Measurements from ENCODE around the gene CT83.

CT83 gene, protein sequence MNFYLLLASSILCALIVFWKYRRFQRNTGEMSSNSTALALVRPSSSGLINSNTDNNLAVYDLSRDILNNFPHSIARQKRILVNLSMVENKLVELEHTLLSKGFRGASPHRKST

DNA sequence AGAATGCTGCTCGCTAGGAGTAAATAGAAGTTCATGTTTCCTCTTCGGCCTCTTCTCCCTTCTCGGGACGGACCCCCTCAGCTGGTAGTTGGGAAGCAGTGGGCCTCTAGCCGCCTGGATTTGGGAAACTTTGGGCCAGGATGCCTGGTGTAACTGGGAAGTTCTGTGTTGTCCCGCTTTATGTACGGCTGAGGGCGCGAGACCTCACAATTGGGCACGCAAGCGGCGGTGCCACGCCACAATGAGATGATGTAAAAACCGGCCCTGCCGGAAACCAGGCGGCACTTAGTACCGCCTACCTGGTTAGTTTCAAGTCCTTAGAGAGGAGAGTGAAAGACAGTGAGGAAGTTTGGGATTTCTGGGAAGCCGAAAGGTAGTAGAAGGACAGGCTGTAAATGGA is at the start of gene CT83:
Gene CT83, minus strand, starts transcription at position 155 of the 400 bp plus-strand sequence. Its CDS starts 120 bp downstream, at position 35.
- H3K36me3 Mint-ChIP-seq (ENCODE audit: insufficient read depth): no peaks in the 10 kb centered on the region
- H3K27ac Mint-ChIP-seq (ENCODE audit: low read depth): no peak within 1 kb of the TSS
- no peaks in the 10 kb centered on the region for H3K27me3 Mint-ChIP-seq
- ATAC-seq (replicated peaks; ENCODE audit: extremely low read depth, poor library complexity, severe bottlenecking) (no peak), DNase-seq (ENCODE audit: low spot score in 2 of 2) (no peak)
- H3K9me3 Mint-ChIP-seq: peaks cover 11% of the 10 kb centered on the region
- no peaks in the 10 kb centered on the region for H3K4me1 Mint-ChIP-seq
- no peak within 1 kb of the TSS for H3K4me3 Mint-ChIP-seq

DNA sequence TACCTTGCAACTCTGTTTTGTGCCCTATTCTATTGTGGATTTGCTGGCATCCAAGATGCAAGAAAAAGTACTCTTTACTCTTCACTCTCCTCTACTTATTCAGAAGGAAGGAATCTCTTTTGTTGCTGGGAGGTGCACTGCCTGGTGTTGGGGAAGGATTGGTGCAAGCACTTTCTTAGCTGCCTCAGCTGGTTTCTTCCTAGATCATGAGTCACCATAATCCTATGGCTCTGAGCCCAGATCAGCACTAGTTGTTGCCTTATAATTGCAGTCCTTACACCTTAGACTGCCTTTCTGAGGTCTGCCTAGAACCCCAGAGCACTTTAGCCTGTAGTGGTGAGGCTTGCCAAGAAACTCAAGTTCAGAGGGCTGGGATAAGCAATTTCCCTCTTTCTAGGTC is 37.0 kb upstream of the CT83 start:
- H3K4me1 Mint-ChIP-seq: no peaks in the 10 kb centered on the region
- H3K4me3 Mint-ChIP-seq: no peak overlapping the region
- DNase-seq (ENCODE audit: low spot score in 2 of 2): no peak
- H3K27me3 Mint-ChIP-seq: no peaks in the 10 kb centered on the region
- H3K27ac Mint-ChIP-seq (ENCODE audit: low read depth): no peak overlapping the region
- H3K9me3 Mint-ChIP-seq: peaks cover 5% of the 10 kb centered on the region
- ATAC-seq (replicated peaks; ENCODE audit: extremely low read depth, poor library complexity, severe bottlenecking): no peak
- H3K36me3 Mint-ChIP-seq (ENCODE audit: insufficient read depth): no peaks in the 10 kb centered on the region

DNA sequence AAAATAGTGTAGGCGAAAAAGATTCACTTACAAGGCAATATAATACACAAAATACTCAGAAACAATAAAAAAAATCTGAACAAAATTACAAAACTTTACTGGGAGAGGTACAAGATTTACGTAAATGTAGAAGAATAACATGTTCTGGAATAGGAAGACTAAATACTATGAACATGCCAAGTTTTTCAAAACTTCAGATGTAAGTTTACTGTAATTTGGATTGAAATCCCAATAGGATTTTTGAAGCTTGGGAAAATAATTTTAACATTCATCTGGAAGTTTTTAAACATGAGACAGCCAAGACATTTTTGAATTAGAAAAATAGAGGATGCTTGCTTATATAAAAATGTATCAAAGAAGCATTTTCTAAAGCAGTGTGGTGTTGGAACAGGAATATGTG is 30.5 kb upstream of the CT83 start:
- H3K4me1 Mint-ChIP-seq: no peaks in the 10 kb centered on the region
- no peak for ATAC-seq (replicated peaks; ENCODE audit: extremely low read depth, poor library complexity, severe bottlenecking)
- no peaks in the 10 kb centered on the region for H3K9me3 Mint-ChIP-seq
- no peaks in the 10 kb centered on the region for H3K27me3 Mint-ChIP-seq
- H3K27ac Mint-ChIP-seq (ENCODE audit: low read depth): no peak overlapping the region
- H3K4me3 Mint-ChIP-seq: no peak overlapping the region
- DNase-seq (ENCODE audit: low spot score in 2 of 2): no peak
- H3K36me3 Mint-ChIP-seq (ENCODE audit: insufficient read depth): no peaks in the 10 kb centered on the region

DNA sequence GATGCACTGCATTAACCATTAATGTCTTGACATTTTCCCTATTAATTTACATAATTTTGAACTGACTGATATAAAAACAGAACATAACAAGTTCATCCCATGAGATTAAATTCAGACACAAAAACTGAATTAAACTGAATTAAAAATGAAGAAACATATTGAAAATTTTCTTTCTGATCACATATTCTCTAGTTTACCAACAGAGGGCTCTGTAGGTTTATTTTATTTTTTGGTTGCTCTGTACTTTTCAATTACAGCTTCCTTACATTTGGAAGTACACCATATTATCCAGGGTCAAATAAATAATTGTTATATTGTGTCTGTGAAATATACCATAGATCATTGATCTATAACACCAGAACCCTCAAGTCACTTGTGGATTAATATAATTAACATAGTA is 27.3 kb upstream of the CT83 start:
- Mint-ChIP-seq H3K9me3 (no peaks in the 10 kb centered on the region), H3K36me3 (ENCODE audit: insufficient read depth) (no peaks in the 10 kb centered on the region), H3K4me3 (no peak overlapping the region), H3K27me3 (no peaks in the 10 kb centered on the region), H3K4me1 (no peaks in the 10 kb centered on the region), H3K27ac (ENCODE audit: low read depth) (no peak overlapping the region)
- no peak for DNase-seq (ENCODE audit: low spot score in 2 of 2)
- ATAC-seq (replicated peaks; ENCODE audit: extremely low read depth, poor library complexity, severe bottlenecking): no peak

DNA sequence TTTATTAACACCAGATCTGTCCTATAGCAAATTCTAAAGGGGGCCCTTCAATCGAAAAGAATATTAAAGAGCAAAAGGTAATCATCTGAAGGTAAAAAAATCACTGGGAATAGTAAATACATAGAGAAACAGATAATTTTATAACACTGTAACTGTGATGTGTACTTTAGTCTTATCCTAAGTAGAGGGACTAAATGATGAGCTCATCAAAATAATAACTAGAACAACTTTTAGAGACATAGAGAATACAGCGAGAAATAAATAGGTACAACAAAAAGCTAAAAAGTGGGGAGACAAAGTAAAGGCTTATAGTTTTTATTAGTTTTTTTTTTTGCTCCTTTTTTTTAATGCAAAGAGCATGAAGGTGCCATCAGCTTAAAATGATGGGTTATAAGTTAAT is 17.3 kb upstream of the CT83 start:
- DNase-seq (ENCODE audit: low spot score in 2 of 2): no peak
- Mint-ChIP-seq H3K27ac (ENCODE audit: low read depth) (no peak overlapping the region), H3K4me3 (no peak overlapping the region), H3K27me3 (no peaks in the 10 kb centered on the region), H3K9me3 (peaks cover 19% of the 10 kb centered on the region), H3K4me1 (no peaks in the 10 kb centered on the region), H3K36me3 (ENCODE audit: insufficient read depth) (no peaks in the 10 kb centered on the region)
- no peak for ATAC-seq (replicated peaks; ENCODE audit: extremely low read depth, poor library complexity, severe bottlenecking)

DNA sequence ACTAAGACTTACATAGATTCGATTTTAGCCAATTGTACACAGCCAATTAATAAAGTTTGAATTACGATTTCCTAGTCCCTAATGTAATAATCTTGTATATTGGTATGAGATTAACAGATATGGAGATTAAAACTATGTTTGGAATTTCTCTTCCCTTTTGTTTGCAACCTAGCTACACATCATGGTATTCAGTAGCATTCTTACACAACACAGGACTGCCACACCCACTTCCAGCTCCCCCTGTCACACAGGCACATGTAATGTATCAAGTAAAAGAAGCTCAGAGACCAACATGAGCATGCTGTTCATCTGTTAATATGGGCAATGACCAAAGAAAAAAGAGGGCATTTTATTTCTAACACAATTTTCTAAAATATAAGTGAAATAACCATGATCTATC is 13.6 kb downstream of the CT83 start:
- Mint-ChIP-seq H3K36me3 (ENCODE audit: insufficient read depth) (no peaks in the 10 kb centered on the region), H3K4me1 (no peaks in the 10 kb centered on the region), H3K9me3 (peaks cover 2% of the 10 kb centered on the region), H3K4me3 (no peak overlapping the region), H3K27ac (ENCODE audit: low read depth) (no peak overlapping the region), H3K27me3 (no peaks in the 10 kb centered on the region)
- no peak for ATAC-seq (replicated peaks; ENCODE audit: extremely low read depth, poor library complexity, severe bottlenecking)
- no peak for DNase-seq (ENCODE audit: low spot score in 2 of 2)

DNA sequence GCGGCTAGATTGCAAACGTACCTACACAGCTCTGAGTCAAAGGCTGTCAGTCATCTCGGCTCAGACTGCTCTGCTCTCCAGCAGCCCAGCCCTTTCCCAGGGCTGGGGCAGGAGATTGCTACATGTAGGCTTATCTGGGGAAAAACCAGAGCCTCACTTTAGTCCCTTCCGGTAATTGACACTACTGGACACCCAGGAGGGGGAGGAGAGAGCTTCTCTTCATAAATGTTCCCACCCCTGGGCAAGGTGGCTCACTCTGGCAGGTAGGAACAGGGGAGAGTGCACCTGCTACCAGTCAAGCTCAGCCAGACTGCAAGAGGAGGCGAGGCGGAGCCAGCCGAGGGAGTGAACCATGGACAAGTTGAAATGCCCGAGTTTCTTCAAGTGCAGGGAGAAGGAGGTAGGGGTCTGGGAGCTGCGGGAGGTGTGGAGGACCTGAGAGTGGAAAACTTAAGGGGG is 26.4 kb downstream of the CT83 start, which contains the start of gene SLC6A14:
Gene SLC6A14, plus strand, starts transcription at position 249 of the 459 bp plus-strand sequence. Its CDS starts 104 bp downstream, at position 353.
- H3K27ac Mint-ChIP-seq (ENCODE audit: low read depth): no peak within 1 kb of the TSS
- H3K4me1 Mint-ChIP-seq: no peaks in the 10 kb centered on the region
- H3K4me3 Mint-ChIP-seq: no peak within 1 kb of the TSS
- DNase-seq (ENCODE audit: low spot score in 2 of 2): no peak
- no peaks in the 10 kb centered on the region for H3K27me3 Mint-ChIP-seq
- peaks cover 8% of the 10 kb centered on the region for H3K9me3 Mint-ChIP-seq
- no peaks in the 10 kb centered on the region for H3K36me3 Mint-ChIP-seq (ENCODE audit: insufficient read depth)
- ATAC-seq (replicated peaks; ENCODE audit: extremely low read depth, poor library complexity, severe bottlenecking): no peak

DNA sequence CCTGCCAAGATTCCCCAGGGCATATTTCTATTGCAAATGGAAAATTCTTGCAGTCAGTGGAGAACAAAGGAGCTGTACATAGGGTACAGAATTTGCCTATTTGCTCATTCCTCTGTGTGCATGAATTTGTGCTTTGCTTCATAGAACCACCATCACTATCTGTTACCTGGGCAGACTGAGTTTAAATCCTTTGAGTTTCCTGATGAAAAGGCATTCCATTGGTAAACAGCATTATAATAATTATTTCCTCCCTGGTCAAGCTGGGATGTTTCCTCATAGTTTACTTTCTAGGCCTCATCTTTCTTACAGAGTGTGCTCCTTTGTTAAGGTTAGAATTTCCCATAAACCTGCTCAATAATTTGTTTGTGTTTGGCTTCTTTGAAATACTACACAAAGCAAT is 27.2 kb downstream of the CT83 start:
- DNase-seq (ENCODE audit: low spot score in 2 of 2) (no peak), ATAC-seq (replicated peaks; ENCODE audit: extremely low read depth, poor library complexity, severe bottlenecking) (no peak)
- H3K36me3 Mint-ChIP-seq (ENCODE audit: insufficient read depth): no peaks in the 10 kb centered on the region
- no peak overlapping the region for H3K4me3 Mint-ChIP-seq
- H3K27ac Mint-ChIP-seq (ENCODE audit: low read depth): no peak overlapping the region
- no peaks in the 10 kb centered on the region for H3K4me1 Mint-ChIP-seq
- H3K27me3 Mint-ChIP-seq: no peaks in the 10 kb centered on the region
- peaks cover 8% of the 10 kb centered on the region for H3K9me3 Mint-ChIP-seq

DNA sequence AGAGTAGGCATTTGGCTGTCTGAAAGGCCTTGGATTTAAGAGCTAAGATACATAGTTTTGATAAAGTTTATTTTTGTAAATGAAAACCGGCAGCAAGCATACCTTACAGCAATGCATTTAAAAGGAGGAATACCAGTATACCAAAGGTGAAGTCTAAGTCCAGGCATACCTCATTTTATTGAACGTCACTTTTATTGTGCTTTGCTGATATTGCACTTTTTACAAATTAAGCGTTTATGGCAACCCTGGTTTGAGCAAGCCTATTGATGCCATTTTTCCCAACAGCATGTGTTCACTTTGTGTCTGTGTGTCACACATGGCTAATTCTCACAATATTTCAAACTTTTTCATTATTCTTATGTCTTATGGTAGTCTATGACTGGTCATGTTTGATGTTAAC is 34.8 kb downstream of the CT83 start:
- DNase-seq (ENCODE audit: low spot score in 2 of 2) (no peak), ATAC-seq (replicated peaks; ENCODE audit: extremely low read depth, poor library complexity, severe bottlenecking) (no peak)
- no peak overlapping the region for H3K4me3 Mint-ChIP-seq
- no peaks in the 10 kb centered on the region for H3K4me1 Mint-ChIP-seq
- H3K9me3 Mint-ChIP-seq: no peaks in the 10 kb centered on the region
- H3K36me3 Mint-ChIP-seq (ENCODE audit: insufficient read depth): peaks cover 3% of the 10 kb centered on the region
- no peaks in the 10 kb centered on the region for H3K27me3 Mint-ChIP-seq
- H3K27ac Mint-ChIP-seq (ENCODE audit: low read depth): no peak overlapping the region

DNA sequence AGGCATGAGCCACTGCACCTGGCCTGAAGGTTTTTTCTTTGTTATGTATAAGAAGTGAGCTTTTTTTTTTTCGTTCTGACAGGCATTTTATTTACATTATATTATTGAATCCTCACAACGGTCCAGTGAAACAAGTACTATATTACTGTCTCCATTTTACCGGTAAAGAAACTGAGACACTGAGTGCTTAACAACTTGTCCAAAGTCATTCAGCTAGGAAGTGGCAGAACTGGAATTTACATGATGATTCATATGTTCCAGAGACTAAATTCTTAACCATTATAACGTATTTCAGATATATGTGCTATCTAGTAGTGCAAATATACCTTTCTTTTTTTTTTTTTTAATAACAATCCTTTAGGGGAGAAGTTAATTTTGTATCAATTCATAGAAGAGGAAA is 44.8 kb downstream of the CT83 start:
- no peak overlapping the region for H3K27ac Mint-ChIP-seq (ENCODE audit: low read depth)
- H3K4me1 Mint-ChIP-seq: no peaks in the 10 kb centered on the region
- no peak for ATAC-seq (replicated peaks; ENCODE audit: extremely low read depth, poor library complexity, severe bottlenecking)
- no peak overlapping the region for H3K4me3 Mint-ChIP-seq
- no peaks in the 10 kb centered on the region for H3K27me3 Mint-ChIP-seq
- no peaks in the 10 kb centered on the region for H3K9me3 Mint-ChIP-seq
- no peaks in the 10 kb centered on the region for H3K36me3 Mint-ChIP-seq (ENCODE audit: insufficient read depth)
- DNase-seq (ENCODE audit: low spot score in 2 of 2): no peak

DNA sequence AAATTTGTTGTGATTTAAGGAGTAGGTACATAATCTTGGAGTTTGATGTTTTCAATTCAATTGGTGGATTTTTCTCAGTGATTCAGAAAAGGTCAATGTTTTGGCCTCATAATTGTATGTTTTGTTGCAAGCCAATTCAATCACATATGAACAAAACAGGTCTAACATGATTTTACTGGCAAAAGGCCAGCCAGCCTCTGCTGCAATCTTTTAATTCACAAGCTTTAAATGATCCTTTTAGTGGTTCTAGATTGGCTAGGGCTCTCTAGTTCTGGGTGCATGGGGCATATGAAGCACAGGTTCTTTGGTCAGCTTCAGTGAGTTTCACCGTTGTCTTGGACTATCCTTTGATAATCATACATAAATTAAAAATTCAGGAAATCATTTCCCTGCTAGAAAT is 45.6 kb downstream of the CT83 start:
- Mint-ChIP-seq H3K36me3 (ENCODE audit: insufficient read depth) (no peaks in the 10 kb centered on the region), H3K27ac (ENCODE audit: low read depth) (no peak overlapping the region), H3K27me3 (no peaks in the 10 kb centered on the region), H3K9me3 (no peaks in the 10 kb centered on the region), H3K4me3 (no peak overlapping the region), H3K4me1 (no peaks in the 10 kb centered on the region)
- ATAC-seq (replicated peaks; ENCODE audit: extremely low read depth, poor library complexity, severe bottlenecking): no peak
- no peak for DNase-seq (ENCODE audit: low spot score in 2 of 2)

DNA sequence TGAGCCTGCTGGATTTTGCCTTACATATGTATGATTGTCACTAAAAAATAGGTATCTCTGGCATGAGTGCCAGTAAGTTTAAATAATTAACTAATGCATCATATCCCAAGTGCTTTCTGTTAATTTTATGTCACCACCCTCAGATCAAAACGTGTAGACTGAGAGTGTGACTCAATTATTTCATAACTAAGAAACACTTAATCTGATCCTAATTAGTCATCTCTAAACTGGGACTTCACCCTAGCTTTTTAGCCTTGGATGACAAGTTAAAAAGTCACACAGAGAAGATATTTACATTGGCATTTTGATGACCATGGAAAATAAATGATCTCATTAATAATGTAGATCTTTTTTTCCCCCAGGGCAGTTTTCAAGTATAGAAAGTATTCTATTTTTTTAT is 49.5 kb downstream of the CT83 start:
- no peak for ATAC-seq (replicated peaks; ENCODE audit: extremely low read depth, poor library complexity, severe bottlenecking)
- Mint-ChIP-seq H3K9me3 (peaks cover 10% of the 10 kb centered on the region), H3K4me3 (no peak overlapping the region), H3K36me3 (ENCODE audit: insufficient read depth) (no peaks in the 10 kb centered on the region), H3K27ac (ENCODE audit: low read depth) (no peak overlapping the region), H3K4me1 (no peaks in the 10 kb centered on the region), H3K27me3 (no peaks in the 10 kb centered on the region)
- no peak for DNase-seq (ENCODE audit: low spot score in 2 of 2)

All from central memory CD8-positive, alpha-beta T cell (primary cell).